Caco-2 (cell line): ENCODE measurements around the gene GBA2. TPM values are rescaled to one million over a fixed set of nuclear protein-coding genes. Genes with fewer than 3 reads are reported as not detected.

Source experiments
- BruUV-seq: library from RNA; stranded (reverse); fragments of 400-500 nt; replicated peaks from 2 replicates; lab custom pipeline; 2021; lab: Mats Ljungman, UMichigan
- CTCF ChIA-PET: fragments of 300-600 bp; sonication (Branson Sonifier 250); formaldehyde crosslinking; loops from one replicate; lab custom pipeline; 2022; ENCODE audit warnings: antibody characterized with exemption; lab: Charles Lee
- POLR2A ChIA-PET: fragments of 300-600 bp; sonication (Branson Sonifier 250); formaldehyde crosslinking; loops from one replicate; lab custom pipeline; 2022; ENCODE audit warnings: antibody characterized with exemption; lab: Charles Lee
- DNase-seq, 2 experiments: peaks; one replicate each; pipeline versions ENCODE4 v3.0.0 to v3.0.0-alpha.2; 2020 to 2022
- H3K27me3 ChIP-seq: replicated peaks from 2 replicates; pipeline ENCODE4 v1.6.0; 2011; ENCODE audit warnings: low read length; ENCODE audit not compliant: control insufficient read depth, insufficient read depth
- H3K36me3 ChIP-seq: 2 replicates; pipeline ENCODE4 v1.5.1; 2011; ENCODE audit warnings: low read length; ENCODE audit not compliant: control insufficient read depth, insufficient read depth
- H3K4me1 ChIP-seq: fragments of 250-450 bp; sonication (Bioruptor Pico); 2 replicates; pipeline ENCODE4 v1.5.1; 2020; ENCODE audit warnings: mild to moderate bottlenecking
- H3K4me3 ChIP-seq: 2 replicates; pipeline ENCODE4 v1.5.1; 2011; ENCODE audit warnings: low read depth, mild to moderate bottlenecking, control low read depth, low read length
- H3K9me3 ChIP-seq: fragments of 250-450 bp; sonication (Bioruptor Pico); 2 replicates; pipeline ENCODE4 v1.5.1; 2020; ENCODE audit warnings: mild to moderate bottlenecking, moderate library complexity
- H3K27ac Mint-ChIP-seq: one replicate; pipeline ENCODE4 v1.8.0; 2022; ENCODE audit warnings: mixed read lengths; ENCODE audit not compliant: unreplicated experiment
- H3K27me3 Mint-ChIP-seq: one replicate; pipeline ENCODE4 v1.8.0; 2022; ENCODE audit warnings: mixed read lengths; ENCODE audit not compliant: insufficient read depth, unreplicated experiment
- H3K36me3 Mint-ChIP-seq: one replicate; pipeline ENCODE4 v1.8.0; 2022; ENCODE audit warnings: mild to moderate bottlenecking, mixed read lengths; ENCODE audit not compliant: insufficient read depth, unreplicated experiment
- H3K4me1 Mint-ChIP-seq: one replicate; pipeline ENCODE4 v1.8.0; 2022; ENCODE audit warnings: low read depth, mixed read lengths; ENCODE audit not compliant: unreplicated experiment
- H3K4me3 Mint-ChIP-seq: one replicate; pipeline ENCODE4 v1.8.0; 2022; ENCODE audit warnings: mild to moderate bottlenecking, moderate library complexity, mixed read lengths; ENCODE audit not compliant: unreplicated experiment
- H3K9me3 Mint-ChIP-seq: one replicate; pipeline ENCODE4 v1.8.0; 2022; ENCODE audit warnings: mixed read lengths; ENCODE audit not compliant: unreplicated experiment
- intact Hi-C: fragments of 100-400 bp; cut with micrococcal nuclease; formaldehyde crosslinking; loops from one replicate; pipeline ENCODE4 v1.10.0; 2022; ENCODE audit not compliant: unreplicated experiment
- total RNA-seq: library from RNA; stranded (reverse); gene quantifications from 2 replicates; pipeline ENCODE4 v1.2.3, GENCODE V29; 2022
- TF ChIP-seq, protein P1 (sequence below), 2 experiments: fragments of 200-600 bp in 1 of 2; IDR thresholded peaks; 1 replicate in 1 of 2; 2 replicates in 1 of 2; pipeline versions ENCODE4 v1.5.1 to v1.8.0; 2011 to 2022; ENCODE audit warnings: antibody characterized with exemption in 1 of 2, control low read depth in 1 of 2, inconsistent platforms in 1 of 2, low read depth in 1 of 2, low read length in 1 of 2, mild to moderate bottlenecking in 1 of 2, moderate library complexity in 1 of 2; ENCODE audit not compliant: insufficient read depth in 1 of 2, severe bottlenecking in 1 of 2, unreplicated experiment in 1 of 2

GBA2 gene
- total RNA-seq, 1 experiment from 2014 or later, result 108 TPM

DNA sequence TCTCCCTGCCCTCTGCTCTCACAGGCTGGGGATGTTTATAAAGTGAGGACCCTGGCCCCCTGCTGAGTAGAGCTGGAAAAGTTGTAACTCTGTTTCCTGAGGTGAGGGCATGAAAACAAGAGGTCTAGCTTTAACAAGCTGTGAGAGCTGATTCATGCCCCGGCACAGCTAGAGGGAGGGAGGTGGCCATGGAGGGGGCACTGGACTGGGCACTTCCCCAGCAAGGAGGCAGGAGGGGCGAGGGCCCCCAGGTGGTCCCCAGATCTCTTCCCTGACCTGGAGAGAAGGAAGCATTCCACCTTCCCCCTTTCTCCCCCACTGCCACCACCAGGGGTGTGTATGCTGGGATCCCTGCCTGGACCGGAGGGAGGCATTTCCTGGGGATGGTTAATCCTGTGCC lies 5.2 kb upstream of the GBA2 start, which contains the start of gene MSMP:
MSMP (minus strand) TSS at position 13 of the 400 bp plus-strand sequence. CDS start 147 bp downstream, outside the sequence.
- no peak within 1 kb of the TSS for H3K4me3 ChIP-seq
- peaks cover 10% of the 10 kb centered on the region; the same call in 1 of the 2 replicates for H3K4me1 ChIP-seq
- ChIA-PET CTCF (interaction anchor here (1.1 kb wide), 1 partner anchor 18 kb away, joined by 4 read pairs; no protein-coding TSS in a partner anchor), POLR2A (interaction anchor here (0.6 kb wide), 1 partner anchor 27 kb away, joined by 3 read pairs; no protein-coding TSS in a partner anchor)
- Mint-ChIP-seq H3K36me3 (peaks cover 24% of the 10 kb centered on the region), H3K4me3 (no peak within 1 kb of the TSS), H3K27ac (no peak within 1 kb of the TSS), H3K4me1 (peaks cover 14% of the 10 kb centered on the region), H3K27me3 (no peaks in the 10 kb centered on the region), H3K9me3 (no peaks in the 10 kb centered on the region)
- BruUV-seq, result no TSS peak
- intact Hi-C loops, result no loop called here
- no peaks in the 10 kb centered on the region for H3K27me3 ChIP-seq
- H3K36me3 ChIP-seq, result 0 out of 2 replicates have a peak, but pooled peaks cover 4% of the 10 kb centered on the region
- no peaks in the 10 kb centered on the region for H3K9me3 ChIP-seq
- DNase-seq, result no peak
- TF ChIP-seq, protein P1, sequence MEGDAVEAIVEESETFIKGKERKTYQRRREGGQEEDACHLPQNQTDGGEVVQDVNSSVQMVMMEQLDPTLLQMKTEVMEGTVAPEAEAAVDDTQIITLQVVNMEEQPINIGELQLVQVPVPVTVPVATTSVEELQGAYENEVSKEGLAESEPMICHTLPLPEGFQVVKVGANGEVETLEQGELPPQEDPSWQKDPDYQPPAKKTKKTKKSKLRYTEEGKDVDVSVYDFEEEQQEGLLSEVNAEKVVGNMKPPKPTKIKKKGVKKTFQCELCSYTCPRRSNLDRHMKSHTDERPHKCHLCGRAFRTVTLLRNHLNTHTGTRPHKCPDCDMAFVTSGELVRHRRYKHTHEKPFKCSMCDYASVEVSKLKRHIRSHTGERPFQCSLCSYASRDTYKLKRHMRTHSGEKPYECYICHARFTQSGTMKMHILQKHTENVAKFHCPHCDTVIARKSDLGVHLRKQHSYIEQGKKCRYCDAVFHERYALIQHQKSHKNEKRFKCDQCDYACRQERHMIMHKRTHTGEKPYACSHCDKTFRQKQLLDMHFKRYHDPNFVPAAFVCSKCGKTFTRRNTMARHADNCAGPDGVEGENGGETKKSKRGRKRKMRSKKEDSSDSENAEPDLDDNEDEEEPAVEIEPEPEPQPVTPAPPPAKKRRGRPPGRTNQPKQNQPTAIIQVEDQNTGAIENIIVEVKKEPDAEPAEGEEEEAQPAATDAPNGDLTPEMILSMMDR (IDR thresholded peaks at IDR 0.05; ENCODE audit: insufficient read depth in 1 of 2, low read depth in 1 of 2, low read length in 1 of 2, severe bottlenecking in 1 of 2, unreplicated experiment in 1 of 2), result no peak

DNA sequence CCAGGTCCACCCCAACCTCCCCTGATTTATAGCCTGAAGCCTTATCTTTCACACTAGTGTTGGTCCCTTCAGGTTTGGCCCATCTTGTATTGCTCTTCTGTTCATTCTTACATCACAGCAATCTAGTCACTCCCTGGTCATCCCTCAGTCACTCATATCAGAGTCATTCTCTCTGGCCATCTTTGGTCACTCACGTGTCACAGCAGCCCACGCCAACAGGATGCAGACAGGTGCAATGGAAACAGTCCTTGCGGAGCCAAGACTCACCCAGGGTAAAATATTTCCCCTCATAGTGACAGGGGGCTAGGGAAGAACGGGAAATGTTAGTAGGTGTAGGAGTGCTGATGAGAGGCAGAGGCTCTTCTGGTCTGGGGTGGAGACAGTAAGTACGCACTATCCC lies 4.4 kb upstream of the GBA2 start:
- intact Hi-C loops, result no loop called here
- peaks cover 10% of the 10 kb centered on the region; the same call in 1 of the 2 replicates for H3K4me1 ChIP-seq
- H3K36me3 ChIP-seq, result 0 out of 2 replicates have a peak, but pooled peaks cover 4% of the 10 kb centered on the region
- H3K9me3 Mint-ChIP-seq, result no peaks in the 10 kb centered on the region
- no peak overlapping the region for H3K4me3 Mint-ChIP-seq
- H3K4me3 ChIP-seq, result no peak overlapping the region
- no peaks in the 10 kb centered on the region for H3K9me3 ChIP-seq
- no peaks in the 10 kb centered on the region for H3K27me3 Mint-ChIP-seq
- H3K36me3 Mint-ChIP-seq, result peaks cover 24% of the 10 kb centered on the region
- no TSS peak for BruUV-seq
- H3K4me1 Mint-ChIP-seq, result peaks cover 8% of the 10 kb centered on the region
- H3K27ac Mint-ChIP-seq, result no peak overlapping the region
- TF ChIP-seq, protein P1 (IDR thresholded peaks at IDR 0.05; ENCODE audit: insufficient read depth in 1 of 2, low read depth in 1 of 2, low read length in 1 of 2, severe bottlenecking in 1 of 2, unreplicated experiment in 1 of 2), result no peak
- ChIA-PET CTCF (interaction anchor here (1.1 kb wide), 1 partner anchor 17 kb away, joined by 4 read pairs; no protein-coding TSS in a partner anchor), POLR2A (no interaction called here)
- no peak for DNase-seq
- H3K27me3 ChIP-seq, result no peaks in the 10 kb centered on the region

DNA sequence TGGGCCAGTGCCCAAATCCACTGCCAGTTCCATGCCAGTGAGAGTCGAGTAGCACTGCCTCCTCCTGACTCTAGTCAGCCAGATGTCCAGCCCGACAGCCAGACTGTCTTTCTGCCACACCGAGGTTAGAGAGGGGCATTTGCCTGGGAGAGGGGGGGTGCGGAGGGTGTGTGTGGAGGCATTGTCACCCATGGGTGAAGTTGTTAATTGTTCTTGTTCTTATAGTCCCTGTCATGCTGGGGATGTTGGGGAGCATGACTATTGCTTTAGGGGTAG lies 1.2 kb upstream of the GBA2 start:
- ChIA-PET POLR2A (interaction anchor here (0.6 to 4.1 kb wide), 4 partner anchors 11 to 287 kb away, joined by 3 to 41 read pairs (median 3); partner anchors contain the start of genes CREB3, RECK and TLN1), CTCF (interaction anchor here (0.7 to 3.0 kb wide), 4 partner anchors 14 to 138 kb away, joined by 3 to 21 read pairs (median 9); partner anchors contain the start of genes CREB3 and TLN1)
- DNase-seq, result no peak
- Mint-ChIP-seq H3K27me3 (no peaks in the 10 kb centered on the region), H3K4me1 (peaks cover 22% of the 10 kb centered on the region), H3K4me3 (peak overlapping the region; percentile 86), H3K36me3 (peaks cover 33% of the 10 kb centered on the region), H3K27ac (no peak overlapping the region), H3K9me3 (no peaks in the 10 kb centered on the region)
- H3K4me3 ChIP-seq, result peak overlapping the region; percentile 89
- H3K27me3 ChIP-seq, result no peaks in the 10 kb centered on the region
- TF ChIP-seq, protein P1 (IDR thresholded peaks at IDR 0.05; ENCODE audit: insufficient read depth in 1 of 2, low read depth in 1 of 2, low read length in 1 of 2, severe bottlenecking in 1 of 2, unreplicated experiment in 1 of 2), result no peak
- no peaks in the 10 kb centered on the region for H3K9me3 ChIP-seq
- intact Hi-C loops, result no loop called here
- BruUV-seq, result no TSS peak
- peaks cover 23% of the 10 kb centered on the region for H3K4me1 ChIP-seq
- H3K36me3 ChIP-seq, result peaks cover 4% of the 10 kb centered on the region; the same call in 1 of the 2 replicates
